HepG2 (cell line): ENCODE results near the gene MEIS1. TPM values are rescaled to one million over a fixed set of nuclear protein-coding genes. Genes with fewer than 3 reads are reported as not detected.

ENCODE experiments used
- ARNTL ChIP-seq: sonication (generic); formaldehyde crosslinking; IDR thresholded peaks from 2 replicates; pipeline ENCODE4 v1.4.0; 2020; ENCODE audit warnings: mild to moderate bottlenecking, missing genetic modification reagents
- CEBPB ChIP-seq: IDR thresholded peaks from 2 replicates; pipeline ENCODE4 v1.6.1; 2011; ENCODE audit warnings: low read depth, low read length, improper control_type of control experiment, borderline replicate concordance
- HNRNPLL ChIP-seq: fragments of 200-400 bp; formaldehyde crosslinking; IDR thresholded peaks from 2 replicates; pipeline ENCODE4 v1.6.1; 2017; ENCODE audit warnings: mild to moderate bottlenecking, low read depth, low read length; ENCODE audit not compliant: poor library complexity, severe bottlenecking
- MAFF ChIP-seq: IDR thresholded peaks from 2 replicates; pipeline ENCODE4 v1.6.1; 2011; ENCODE audit warnings: low read depth, low read length, improper control_type of control experiment
- MAFG ChIP-seq: sonication (generic); formaldehyde crosslinking; IDR thresholded peaks from 2 replicates; pipeline ENCODE4 v1.5.1; 2020; ENCODE audit warnings: mild to moderate bottlenecking, missing genetic modification reagents
- MEIS2 ChIP-seq: sonication (generic); formaldehyde crosslinking; IDR thresholded peaks from 2 replicates; pipeline ENCODE4 v1.9.0; 2021; ENCODE audit warnings: mild to moderate bottlenecking, missing genetic modification reagents
- MIXL1 ChIP-seq: IDR thresholded peaks from 2 replicates; pipeline ENCODE4 v1.6.1; 2016
- MLLT10 ChIP-seq: sonication (generic); formaldehyde crosslinking; IDR thresholded peaks from 2 replicates; pipeline ENCODE4 v1.4.0; 2020; ENCODE audit warnings: missing genetic modification reagents
- SMC3 ChIP-seq: IDR thresholded peaks from 2 replicates; pipeline ENCODE4 v1.6.1; 2011; ENCODE audit warnings: low read length, improper control_type of control experiment
- STAG1 ChIP-seq: sonication (generic); formaldehyde crosslinking; IDR thresholded peaks from 2 replicates; pipeline ENCODE4 v1.4.0; 2020; ENCODE audit warnings: missing genetic modification reagents
- ZBTB3 ChIP-seq: sonication (generic); formaldehyde crosslinking; IDR thresholded peaks from 2 replicates; pipeline ENCODE4 v1.4.0; 2020; ENCODE audit warnings: low read depth, mild to moderate bottlenecking, moderate library complexity, missing genetic modification reagents, borderline replicate concordance
- ZFAT ChIP-seq: sonication (generic); formaldehyde crosslinking; conservative IDR thresholded peaks from 2 replicates; pipeline ENCODE4 v1.8.1; 2023; ENCODE audit warnings: missing genetic modification reagents, inconsistent platforms
- ZHX1 ChIP-seq: sonication (generic); formaldehyde crosslinking; IDR thresholded peaks from 2 replicates; pipeline ENCODE4 v1.8.1; 2022; ENCODE audit warnings: low read depth, mild to moderate bottlenecking, missing genetic modification reagents
- ZNF143 ChIP-seq: sonication (generic); formaldehyde crosslinking; IDR thresholded peaks from 2 replicates; pipeline ENCODE4 v1.4.0; 2020; ENCODE audit warnings: missing genetic modification reagents
- ZNF232 ChIP-seq: sonication (generic); formaldehyde crosslinking; IDR thresholded peaks from 2 replicates; pipeline ENCODE4 v1.4.0; 2020; ENCODE audit warnings: missing genetic modification reagents, borderline replicate concordance
- ZNF235 ChIP-seq: sonication (generic); formaldehyde crosslinking; IDR thresholded peaks from 2 replicates; pipeline ENCODE4 v1.8.1; 2023; ENCODE audit warnings: mild to moderate bottlenecking, missing genetic modification reagents, borderline replicate concordance
- ZNF263 ChIP-seq: sonication (generic); formaldehyde crosslinking; IDR thresholded peaks from 2 replicates; pipeline ENCODE4 v1.4.0; 2020; ENCODE audit warnings: missing genetic modification reagents
- ZNF274 ChIP-seq: sonication (generic); formaldehyde crosslinking; IDR thresholded peaks from 2 replicates; pipeline ENCODE4 v1.5.1; 2020; ENCODE audit warnings: mild to moderate bottlenecking, missing genetic modification reagents
- ZNF3 ChIP-seq: IDR thresholded peaks from 2 replicates; pipeline ENCODE4 v1.7.0; 2017; ENCODE audit warnings: inconsistent platforms
- ZNF343 ChIP-seq: sonication (generic); formaldehyde crosslinking; IDR thresholded peaks from 2 replicates; pipeline ENCODE4 v1.4.0; 2020; ENCODE audit warnings: mild to moderate bottlenecking, missing genetic modification reagents
- ZNF350 ChIP-seq: sonication (generic); formaldehyde crosslinking; IDR thresholded peaks from 2 replicates; pipeline ENCODE4 v1.4.0; 2020; ENCODE audit warnings: mild to moderate bottlenecking, low read depth, missing genetic modification reagents, borderline replicate concordance
- ZNF792 ChIP-seq: IDR thresholded peaks from 2 replicates; pipeline ENCODE4 v1.6.1; 2016
- polyA plus RNA-seq, 8 experiments: library from polyadenylated mRNA; depleted of rRNA in 3 of 8; stranded (reverse) in 7 of 8; unstranded in 1 of 8; fragments of >200 nt; fragmentation: Illumina TruSeq in 4 of 8; extraction: Trizol in 4 of 8; gene quantifications; 2 replicates each; pipeline versions ENCODE4 v1.2.1 to v1.2.3, GENCODE V29; 2011 to 2016; ENCODE audit warnings: low read depth in 4 of 8, missing spikeins in 1 of 8, mixed read lengths in 1 of 8; ENCODE audit not compliant: insufficient read depth in 1 of 8
- total RNA-seq, 5 experiments: library from RNA; depleted of rRNA; stranded (reverse); fragments of >200 nt; fragmentation: Illumina TruSeq; extraction: Trizol; gene quantifications; 2 replicates each; pipeline ENCODE4 v1.2.3, GENCODE V29; 2016; ENCODE audit warnings: low read depth in 1 of 5
- TF ChIP-seq, protein P1 (sequence below): sonication (generic); formaldehyde crosslinking; IDR thresholded peaks from 2 replicates; pipeline ENCODE4 v1.4.0; 2020; ENCODE audit warnings: missing genetic modification reagents
- TF ChIP-seq, protein P2 (sequence below): sonication (generic); formaldehyde crosslinking; IDR thresholded peaks from 2 replicates; pipeline ENCODE4 v1.5.0; 2020; ENCODE audit warnings: missing genetic modification reagents, mild to moderate bottlenecking, borderline replicate concordance

Gene MEIS1
- total and polyA plus RNA-seq, 2 of the 13 experiments (the other 11 are each of a cell fraction or from before 2014, with no cell fraction given) = 3.8 to 6.0 TPM

- TF ChIP-seq, protein P1, sequence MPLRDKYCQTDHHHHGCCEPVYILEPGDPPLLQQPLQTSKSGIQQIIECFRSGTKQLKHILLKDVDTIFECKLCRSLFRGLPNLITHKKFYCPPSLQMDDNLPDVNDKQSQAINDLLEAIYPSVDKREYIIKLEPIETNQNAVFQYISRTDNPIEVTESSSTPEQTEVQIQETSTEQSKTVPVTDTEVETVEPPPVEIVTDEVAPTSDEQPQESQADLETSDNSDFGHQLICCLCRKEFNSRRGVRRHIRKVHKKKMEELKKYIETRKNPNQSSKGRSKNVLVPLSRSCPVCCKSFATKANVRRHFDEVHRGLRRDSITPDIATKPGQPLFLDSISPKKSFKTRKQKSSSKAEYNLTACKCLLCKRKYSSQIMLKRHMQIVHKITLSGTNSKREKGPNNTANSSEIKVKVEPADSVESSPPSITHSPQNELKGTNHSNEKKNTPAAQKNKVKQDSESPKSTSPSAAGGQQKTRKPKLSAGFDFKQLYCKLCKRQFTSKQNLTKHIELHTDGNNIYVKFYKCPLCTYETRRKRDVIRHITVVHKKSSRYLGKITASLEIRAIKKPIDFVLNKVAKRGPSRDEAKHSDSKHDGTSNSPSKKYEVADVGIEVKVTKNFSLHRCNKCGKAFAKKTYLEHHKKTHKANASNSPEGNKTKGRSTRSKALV (CRISPR knock-in tag) = peak; percentile 100
- TF ChIP-seq HNRNPLL = peak; percentile 59
- TF ChIP-seq ZHX1 (CRISPR knock-in tag) = peak; percentile 91
- peak; percentile 84; the same call in 1 of the 2 replicates for TF ChIP-seq ZNF232 (CRISPR knock-in tag)
- peak; percentile 93 for TF ChIP-seq ZNF792 (CRISPR knock-in tag)
- TF ChIP-seq MIXL1 (CRISPR knock-in tag) = peak; percentile 67; the same call in 1 of the 2 replicates
- TF ChIP-seq ZNF143 = peak; percentile 74
- 0 out of 2 replicates have a peak, but pooled peaks have one; percentile 3 for TF ChIP-seq MAFF
- no peak; the same call in none of the 2 replicates for TF ChIP-seq STAG1 (CRISPR knock-in tag)
- TF ChIP-seq ZNF274 (CRISPR knock-in tag) = 0 out of 2 replicates have a peak, but pooled peaks have one; percentile 57
- no peak for TF ChIP-seq ZNF343 (CRISPR knock-in tag)
- peak; percentile 97 for TF ChIP-seq CEBPB
- TF ChIP-seq ZFAT (CRISPR knock-in tag) = no peak
- peak; percentile 76 for TF ChIP-seq ZNF350 (CRISPR knock-in tag)
- TF ChIP-seq ZNF235 (CRISPR knock-in tag) = no peak
- TF ChIP-seq MLLT10 (CRISPR knock-in tag) = no peak
- peak; percentile 71; the same call in 1 of the 2 replicates for TF ChIP-seq ARNTL (CRISPR knock-in tag)
- TF ChIP-seq MEIS2 (CRISPR knock-in tag) = peak; percentile 36; the same call in 1 of the 2 replicates
- no peak for TF ChIP-seq ZBTB3 (CRISPR knock-in tag)
- TF ChIP-seq, protein P2, sequence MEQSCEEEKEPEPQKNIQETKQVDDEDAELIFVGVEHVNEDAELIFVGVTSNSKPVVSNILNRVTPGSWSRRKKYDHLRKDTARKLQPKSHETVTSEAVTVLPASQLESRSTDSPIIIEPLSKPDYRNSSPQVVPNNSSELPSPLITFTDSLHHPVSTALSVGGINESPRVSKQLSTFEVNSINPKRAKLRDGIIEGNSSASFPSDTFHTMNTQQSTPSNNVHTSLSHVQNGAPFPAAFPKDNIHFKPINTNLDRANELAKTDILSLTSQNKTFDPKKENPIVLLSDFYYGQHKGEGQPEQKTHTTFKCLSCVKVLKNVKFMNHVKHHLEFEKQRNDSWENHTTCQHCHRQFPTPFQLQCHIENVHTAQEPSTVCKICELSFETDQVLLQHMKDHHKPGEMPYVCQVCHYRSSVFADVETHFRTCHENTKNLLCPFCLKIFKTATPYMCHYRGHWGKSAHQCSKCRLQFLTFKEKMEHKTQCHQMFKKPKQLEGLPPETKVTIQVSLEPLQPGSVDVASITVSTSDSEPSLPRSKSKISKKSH = 0 out of 2 replicates have a peak, but pooled peaks have one; percentile 44
- TF ChIP-seq MAFG (CRISPR knock-in tag) = no peak
- peak; percentile 55; the same call in 1 of the 2 replicates for TF ChIP-seq ZNF263 (CRISPR knock-in tag)
- TF ChIP-seq SMC3 = peak; percentile 28; the same call in 1 of the 2 replicates
- TF ChIP-seq ZNF3 (CRISPR knock-in tag) = peak; percentile 3; the same call in 1 of the 2 replicates
Measured at GRCh38 chr2:66434679-66435548, at the start of gene MEIS1 (continued).
